Ovary (tissue), 3 donors: Measurements from ENCODE around the gene USP13.

Experiments
- POLR2A ChIP-seq: fragments of 450-650 bp; IDR thresholded peaks from one replicate; pipeline ENCODE4 v1.6.1; 2017; ENCODE audit warnings: antibody characterized with exemption, mild to moderate bottlenecking, moderate library complexity
- TF ChIP-seq, protein P1 (sequence below), 3 donors: fragments of 450-650 bp in 2 of 3; fragments of 200-600 bp in 1 of 3; IDR thresholded peaks; one replicate each; pipeline versions ENCODE4 v1.5.1 to v1.8.0; 2016 to 2022; ENCODE audit warnings: antibody characterized with exemption in 3 of 3, mild to moderate bottlenecking in 1 of 3
- donor health status: DM: no; HTN: no; CAD: no.

DNA sequence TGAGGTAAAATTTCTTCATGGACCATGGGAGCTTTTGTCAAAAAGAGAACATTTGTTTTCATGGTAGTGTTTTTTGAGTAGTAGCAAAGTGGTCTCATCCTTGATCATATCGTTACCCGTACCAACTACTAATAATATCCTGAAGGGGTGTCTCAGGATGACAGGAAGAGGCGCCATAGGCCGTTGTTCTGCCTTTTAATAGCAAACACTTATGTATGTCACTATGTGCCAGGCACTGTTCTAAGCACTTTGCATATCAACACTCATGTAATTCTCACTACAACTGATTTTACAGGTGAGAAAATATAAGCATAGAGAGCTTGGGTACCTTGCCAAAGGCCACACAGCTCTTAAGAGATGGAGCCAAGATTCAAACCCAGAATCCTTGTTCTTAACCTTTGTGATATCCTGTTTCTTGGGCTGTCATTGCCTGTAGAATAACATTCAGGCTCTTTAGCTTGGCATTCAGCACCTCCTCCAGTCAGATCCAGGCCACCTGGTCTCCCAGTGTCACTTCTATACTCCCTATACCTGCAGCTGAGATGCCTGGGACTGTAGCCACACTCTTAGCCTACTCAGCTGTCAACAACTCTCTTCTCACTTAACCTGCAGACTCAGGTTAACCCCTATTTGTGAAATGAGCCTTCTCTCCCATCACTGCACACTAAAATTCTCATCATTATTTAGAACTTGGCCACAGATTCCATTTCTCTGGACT is 113.7 kb downstream of the USP13 start:
- no peak for TF ChIP-seq POLR2A
- TF ChIP-seq, protein P1, sequence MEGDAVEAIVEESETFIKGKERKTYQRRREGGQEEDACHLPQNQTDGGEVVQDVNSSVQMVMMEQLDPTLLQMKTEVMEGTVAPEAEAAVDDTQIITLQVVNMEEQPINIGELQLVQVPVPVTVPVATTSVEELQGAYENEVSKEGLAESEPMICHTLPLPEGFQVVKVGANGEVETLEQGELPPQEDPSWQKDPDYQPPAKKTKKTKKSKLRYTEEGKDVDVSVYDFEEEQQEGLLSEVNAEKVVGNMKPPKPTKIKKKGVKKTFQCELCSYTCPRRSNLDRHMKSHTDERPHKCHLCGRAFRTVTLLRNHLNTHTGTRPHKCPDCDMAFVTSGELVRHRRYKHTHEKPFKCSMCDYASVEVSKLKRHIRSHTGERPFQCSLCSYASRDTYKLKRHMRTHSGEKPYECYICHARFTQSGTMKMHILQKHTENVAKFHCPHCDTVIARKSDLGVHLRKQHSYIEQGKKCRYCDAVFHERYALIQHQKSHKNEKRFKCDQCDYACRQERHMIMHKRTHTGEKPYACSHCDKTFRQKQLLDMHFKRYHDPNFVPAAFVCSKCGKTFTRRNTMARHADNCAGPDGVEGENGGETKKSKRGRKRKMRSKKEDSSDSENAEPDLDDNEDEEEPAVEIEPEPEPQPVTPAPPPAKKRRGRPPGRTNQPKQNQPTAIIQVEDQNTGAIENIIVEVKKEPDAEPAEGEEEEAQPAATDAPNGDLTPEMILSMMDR (IDR thresholded peaks at IDR 0.05), result no peak
